T-helper 1 cell (primary cell): ENCODE results near the gene CXXC5.

Experiments used
- DNase-seq, 5 donors: peaks; one replicate each; pipeline ENCODE4 v3.0.0-alpha.2; 2012 to 2020

Gene CXXC5

GRCh38 chr5:139667001-139667729 lies 19.0 kb downstream of the CXXC5 start:
- peak in 1 of 5 donors; percentile 35 for DNase-seq

- DNase-seq: no peak
Observed at GRCh38 chr5:139667730-139668063, 19.5 kb downstream of the CXXC5 start.

GRCh38 chr5:139668064-139668880 lies 20.1 kb downstream of the CXXC5 start:
- peak in 2 of 5 donors; percentile 17 to 24 for DNase-seq

- no peak for DNase-seq
Observed at GRCh38 chr5:139668924-139669661, 20.9 kb downstream of the CXXC5 start.

- no peak for DNase-seq
Observed at GRCh38 chr5:139669662-139670368, 21.7 kb downstream of the CXXC5 start.

- DNase-seq: peak in 1 of 5 donors; percentile 20
Observed at GRCh38 chr5:139670369-139671095, 22.4 kb downstream of the CXXC5 start.

GRCh38 chr5:139671096-139671841 lies 23.1 kb downstream of the CXXC5 start:
- no peak for DNase-seq

- no peak for DNase-seq
Observed at GRCh38 chr5:139675213-139675612, 27.1 kb downstream of the CXXC5 start.

- no peak for DNase-seq
Observed at GRCh38 chr5:139675825-139676224, 27.7 kb downstream of the CXXC5 start.

GRCh38 chr5:139676406-139676805 lies 28.3 kb downstream of the CXXC5 start:
- DNase-seq: no peak

GRCh38 chr5:139676951-139677735 lies 29.0 kb downstream of the CXXC5 start:
- DNase-seq: no peak

GRCh38 chr5:139677736-139678613 lies 29.8 kb downstream of the CXXC5 start:
- no peak for DNase-seq

GRCh38 chr5:139678751-139679750 lies 30.9 kb downstream of the CXXC5 start:
- DNase-seq: no peak

GRCh38 chr5:139680368-139681111 lies 32.4 kb downstream of the CXXC5 start:
- DNase-seq: no peak

GRCh38 chr5:139681112-139681458 lies 32.9 kb downstream of the CXXC5 start:
- DNase-seq: no peak

- no peak for DNase-seq
Observed at GRCh38 chr5:139681466-139681865, 33.3 kb downstream of the CXXC5 start.
